ENCODE measurements around the gene RNU4-1.
"Not testable (repeated sequence)": the region's sequence is repeated elsewhere in the genome, so short reads cannot be mapped to it uniquely, and the experiment has no call there.

The RNU4-1 gene

DNA sequence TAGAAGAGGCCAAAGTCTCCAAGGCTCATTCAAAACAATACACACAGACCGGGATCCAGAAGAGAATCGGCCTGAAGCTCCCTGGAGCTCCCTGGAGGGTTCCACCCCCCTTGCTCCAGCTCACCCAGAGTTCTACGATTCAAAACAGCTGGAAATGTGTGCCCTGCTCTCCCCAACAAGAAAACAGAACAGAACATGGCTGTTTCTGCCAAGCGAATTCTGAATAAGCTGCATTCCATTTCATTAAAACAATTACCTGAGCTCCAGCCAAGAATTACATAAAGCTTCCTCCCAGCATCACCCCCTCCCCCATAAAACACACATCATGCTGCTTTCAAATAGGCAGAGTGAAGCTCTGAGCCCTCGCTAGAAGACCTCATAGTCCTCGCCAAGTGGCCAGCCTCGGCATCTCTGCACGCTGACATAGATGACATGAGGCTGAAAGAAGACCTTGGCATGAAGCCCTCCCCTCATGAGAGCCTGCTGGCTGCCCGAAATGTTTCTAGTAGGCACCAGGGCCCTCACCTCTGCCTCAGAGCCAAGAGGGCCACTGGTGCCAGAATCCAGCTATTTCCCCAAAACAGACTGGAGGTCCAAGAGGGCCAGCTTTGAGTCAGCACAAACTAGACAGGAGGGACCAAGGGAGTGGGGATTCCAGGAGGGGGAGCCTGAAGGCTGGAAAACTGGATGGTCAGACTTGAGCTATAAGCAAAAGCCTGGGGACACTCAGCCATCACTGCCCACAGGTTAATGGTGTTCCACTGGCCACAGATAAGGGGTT, 35.8 kb downstream of the RNU4-1 start:
- no peak overlapping the region for H3K4me3 ChIP-seq (ENCODE audit: control insufficient read depth, low read depth, low read length)
- TF ChIP-seq, protein P1, sequence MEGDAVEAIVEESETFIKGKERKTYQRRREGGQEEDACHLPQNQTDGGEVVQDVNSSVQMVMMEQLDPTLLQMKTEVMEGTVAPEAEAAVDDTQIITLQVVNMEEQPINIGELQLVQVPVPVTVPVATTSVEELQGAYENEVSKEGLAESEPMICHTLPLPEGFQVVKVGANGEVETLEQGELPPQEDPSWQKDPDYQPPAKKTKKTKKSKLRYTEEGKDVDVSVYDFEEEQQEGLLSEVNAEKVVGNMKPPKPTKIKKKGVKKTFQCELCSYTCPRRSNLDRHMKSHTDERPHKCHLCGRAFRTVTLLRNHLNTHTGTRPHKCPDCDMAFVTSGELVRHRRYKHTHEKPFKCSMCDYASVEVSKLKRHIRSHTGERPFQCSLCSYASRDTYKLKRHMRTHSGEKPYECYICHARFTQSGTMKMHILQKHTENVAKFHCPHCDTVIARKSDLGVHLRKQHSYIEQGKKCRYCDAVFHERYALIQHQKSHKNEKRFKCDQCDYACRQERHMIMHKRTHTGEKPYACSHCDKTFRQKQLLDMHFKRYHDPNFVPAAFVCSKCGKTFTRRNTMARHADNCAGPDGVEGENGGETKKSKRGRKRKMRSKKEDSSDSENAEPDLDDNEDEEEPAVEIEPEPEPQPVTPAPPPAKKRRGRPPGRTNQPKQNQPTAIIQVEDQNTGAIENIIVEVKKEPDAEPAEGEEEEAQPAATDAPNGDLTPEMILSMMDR (IDR thresholded peaks at IDR 0.05; ENCODE audit: control insufficient read depth, insufficient read depth, low read depth, low read length, missing control alignments) = no peak
- DNase-seq (ENCODE audit: low read depth) = peak; percentile 86

DNA sequence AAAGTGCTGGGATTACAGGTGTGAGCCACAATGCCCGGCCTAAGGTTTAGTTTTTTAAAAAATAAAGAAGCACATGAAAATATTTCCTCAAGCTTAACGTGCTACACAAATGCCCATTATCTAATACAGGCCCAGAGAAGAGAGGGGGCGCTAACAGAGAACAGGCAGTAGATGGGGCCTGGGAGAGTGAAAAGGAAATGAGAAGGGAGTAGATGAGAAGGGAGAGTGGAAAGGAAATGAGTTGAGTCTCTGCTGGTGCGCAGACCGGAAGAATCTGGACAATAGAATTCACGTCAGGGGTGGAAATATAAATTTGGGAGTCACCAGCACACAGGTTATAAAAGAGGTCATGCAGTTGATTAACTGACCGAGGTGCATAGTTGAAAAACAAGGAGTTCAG, 38.2 kb downstream of the RNU4-1 start:
- H3K4me3 ChIP-seq (ENCODE audit: control insufficient read depth, low read depth, low read length) = no peak overlapping the region
- DNase-seq (ENCODE audit: low read depth) = no peak
- TF ChIP-seq, protein P1 (IDR thresholded peaks at IDR 0.05; ENCODE audit: control insufficient read depth, insufficient read depth, low read depth, low read length, missing control alignments) = no peak

DNA sequence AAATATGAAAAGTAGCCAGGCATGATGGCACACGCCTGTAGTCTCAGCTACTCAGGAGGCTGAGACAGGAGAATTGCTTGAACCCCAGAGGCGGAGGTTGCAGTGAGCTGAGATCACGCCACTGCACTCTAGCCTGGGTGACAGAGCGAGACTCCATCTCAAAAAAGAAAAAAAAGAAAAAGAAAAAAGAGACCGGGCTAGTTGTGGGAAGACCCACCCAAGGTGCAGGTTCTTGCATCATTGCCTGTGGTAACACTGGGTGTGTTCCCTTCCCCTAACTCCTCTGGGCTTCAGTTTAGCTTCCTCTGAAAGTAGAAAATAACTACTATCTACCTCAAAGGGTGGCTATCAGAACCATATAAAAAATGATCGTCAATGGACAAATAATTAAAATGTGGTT, 39.7 kb downstream of the RNU4-1 start:
- not testable (repeated sequence) for DNase-seq (ENCODE audit: low read depth); H3K4me3 ChIP-seq (ENCODE audit: control insufficient read depth, low read depth, low read length)

DNA sequence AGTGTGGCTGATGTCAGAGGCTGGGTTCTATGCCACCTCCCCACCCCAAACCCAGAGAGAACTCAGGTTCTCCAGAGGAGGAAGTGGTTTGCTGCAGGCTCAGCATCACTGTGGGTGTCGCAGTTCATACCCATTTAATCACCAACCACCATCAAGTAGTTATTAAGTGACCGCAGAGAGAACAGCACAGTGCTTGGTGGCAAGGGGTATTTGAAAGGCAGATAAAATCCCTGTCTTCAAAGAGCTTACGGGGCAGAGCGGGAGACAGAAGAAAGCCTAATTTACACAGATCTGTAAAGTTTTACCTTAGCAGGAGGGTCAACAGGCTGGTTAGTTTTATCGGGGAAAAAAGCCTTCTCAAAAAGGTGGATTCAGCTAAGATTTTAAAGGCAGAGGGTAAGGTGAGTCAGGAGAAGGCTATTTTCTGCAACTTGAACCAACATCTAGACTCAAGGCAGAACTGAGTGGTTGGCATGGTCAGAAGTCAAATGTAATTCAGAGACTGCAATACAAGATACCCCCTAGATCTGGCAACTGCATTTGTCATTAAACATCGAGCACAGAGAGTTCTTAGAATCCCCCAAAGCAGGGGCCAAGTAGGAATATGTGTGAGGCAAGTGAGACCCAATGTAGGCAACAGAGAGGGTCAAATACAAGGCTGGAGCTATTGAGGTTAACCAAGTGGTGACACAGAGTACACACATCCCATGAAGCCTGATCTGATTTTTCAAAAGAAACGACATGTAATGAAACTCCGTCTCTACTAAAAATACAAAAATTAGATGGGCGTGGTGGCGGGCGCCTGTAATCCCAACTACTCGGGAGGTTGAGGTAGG, 40.7 kb downstream of the RNU4-1 start:
- TF ChIP-seq, protein P1 (IDR thresholded peaks at IDR 0.05; ENCODE audit: control insufficient read depth, insufficient read depth, low read depth, low read length, missing control alignments) = no peak
- no peak overlapping the region for H3K4me3 ChIP-seq (ENCODE audit: control insufficient read depth, low read depth, low read length)
- no peak for DNase-seq (ENCODE audit: low read depth)

DNA sequence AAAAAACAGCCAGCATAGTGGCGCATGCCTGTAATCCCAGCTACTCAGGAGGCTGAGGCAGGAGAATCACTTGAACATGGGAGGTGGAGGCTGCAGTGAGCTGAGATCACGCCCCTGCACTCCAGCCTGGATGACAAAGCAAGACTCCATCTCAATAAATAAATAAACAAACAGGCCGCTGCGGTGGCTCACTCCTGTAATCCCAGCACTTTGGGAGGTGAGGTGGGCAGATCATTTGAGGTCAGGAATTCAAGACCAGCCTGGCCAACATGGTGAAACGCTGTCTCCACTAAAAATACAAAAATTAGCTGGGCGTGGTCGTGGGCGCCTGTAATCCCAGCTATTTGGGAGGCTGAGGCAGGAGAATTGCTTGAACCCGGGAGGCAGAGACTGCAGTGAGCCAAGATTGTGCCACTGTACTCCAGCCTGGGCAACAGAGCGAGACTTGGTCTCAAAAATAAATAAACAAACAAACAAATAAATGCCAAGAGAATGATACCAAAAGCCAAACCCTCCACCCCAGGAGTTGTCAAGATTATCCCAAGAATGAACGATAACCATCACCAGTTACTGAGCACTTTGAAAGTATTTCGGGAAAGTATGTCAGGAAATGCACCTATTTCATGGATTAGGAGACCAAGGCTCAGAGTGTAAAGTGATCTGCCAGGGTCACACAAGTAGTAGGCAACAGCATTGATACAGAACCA, 41.5 kb downstream of the RNU4-1 start:
- H3K4me3 ChIP-seq (ENCODE audit: control insufficient read depth, low read depth, low read length); DNase-seq (ENCODE audit: low read depth): not testable (repeated sequence)

DNA sequence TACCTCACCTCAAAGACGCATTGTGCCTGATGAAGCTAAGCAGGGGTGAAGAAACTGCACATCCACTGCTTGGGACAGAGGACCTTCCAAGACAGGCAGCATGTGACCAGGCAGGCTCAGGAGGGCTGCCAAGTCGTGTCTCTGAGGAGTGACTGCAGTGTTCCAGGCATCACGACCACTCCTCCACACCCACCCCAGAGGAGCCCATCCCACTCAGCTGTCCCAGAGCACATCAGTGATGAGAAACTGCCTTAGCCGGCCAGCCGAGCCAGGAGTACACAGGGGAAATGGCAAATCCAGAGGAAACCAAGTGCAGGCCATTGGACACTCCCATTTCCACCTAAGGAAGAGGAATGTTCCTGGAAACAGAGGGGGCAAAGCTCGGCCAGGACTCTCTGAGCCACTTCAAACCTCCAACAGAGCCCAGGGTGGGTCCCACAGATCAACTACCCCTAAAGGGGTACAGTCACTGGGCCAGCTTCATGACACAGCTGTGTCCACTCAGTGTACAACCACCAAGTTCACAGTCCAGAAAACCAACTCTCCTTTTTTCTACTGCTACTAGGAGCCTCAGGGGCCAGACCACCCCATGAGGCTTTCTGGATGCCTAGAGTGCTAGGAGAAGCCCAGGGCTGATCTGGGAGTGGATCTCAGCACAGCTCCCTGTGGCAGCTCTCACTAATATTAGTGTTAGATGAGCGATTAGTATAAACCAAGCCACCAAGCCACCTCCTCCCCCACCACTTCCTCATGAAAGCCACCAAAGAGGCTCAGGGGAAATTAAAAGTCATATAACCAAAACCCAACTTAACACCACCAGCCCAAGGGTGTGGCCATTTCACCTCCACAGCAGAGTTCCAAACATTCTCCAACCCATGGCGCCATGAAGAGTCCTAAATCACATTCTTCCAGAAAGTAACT, 42.9 kb downstream of the RNU4-1 start:
- no peak overlapping the region for H3K4me3 ChIP-seq (ENCODE audit: control insufficient read depth, low read depth, low read length)
- no peak for DNase-seq (ENCODE audit: low read depth)
- TF ChIP-seq, protein P1 (IDR thresholded peaks at IDR 0.05; ENCODE audit: control insufficient read depth, insufficient read depth, low read depth, low read length, missing control alignments) = no peak

DNA sequence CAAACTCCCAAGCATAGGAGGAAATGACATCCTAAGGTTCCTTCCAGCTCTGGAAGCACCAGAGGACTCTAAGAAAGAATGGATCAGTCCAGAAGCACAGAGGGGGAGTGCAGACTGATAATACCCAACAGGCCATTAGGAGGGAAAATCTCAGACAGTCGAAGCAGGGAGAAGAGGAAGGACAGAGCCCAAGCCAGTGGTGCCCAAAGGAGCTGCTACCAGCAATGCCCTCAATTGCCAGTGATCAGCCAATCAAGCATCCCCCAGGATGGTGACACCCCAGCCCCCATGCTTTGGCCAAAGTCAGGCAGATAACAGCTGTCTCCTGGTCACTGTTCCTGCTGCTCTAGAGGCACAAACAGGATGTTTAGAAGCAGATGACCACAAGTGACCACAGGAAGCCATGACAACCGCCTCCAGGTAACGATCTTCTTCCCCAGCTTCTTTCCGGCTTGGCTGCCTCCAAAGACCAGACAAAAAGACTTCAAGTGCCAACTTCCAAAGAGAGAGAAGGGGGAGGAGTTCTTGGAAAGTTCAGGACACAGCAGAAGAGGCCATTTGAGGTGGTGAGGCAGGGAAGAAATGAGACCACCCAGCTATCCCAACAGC, 43.7 kb downstream of the RNU4-1 start:
- DNase-seq (ENCODE audit: low read depth) = no peak
- TF ChIP-seq, protein P1 (IDR thresholded peaks at IDR 0.05; ENCODE audit: control insufficient read depth, insufficient read depth, low read depth, low read length, missing control alignments) = no peak
- H3K4me3 ChIP-seq (ENCODE audit: control insufficient read depth, low read depth, low read length) = no peak overlapping the region

Data from AG09309 (cell line).